HFFc6 (cell line): Measurements from ENCODE around the gene RPL19. TPM values are rescaled to one million over a fixed set of nuclear protein-coding genes. Genes with fewer than 3 reads are reported as not detected.
A peak's percentile ranks its signal among the peaks of the same experiment; 100 is the strongest.

Experiments used
- DNase-seq: peaks from one replicate; pipeline ENCODE4 v3.0.0-alpha.2; 2018
- H3K27ac Mint-ChIP-seq: 2 replicates; pipeline ENCODE4 v1.8.0; 2020; ENCODE audit warnings: mild to moderate bottlenecking, mixed read lengths
- H3K27me3 Mint-ChIP-seq: 2 replicates; pipeline ENCODE4 v1.8.0; 2021; ENCODE audit warnings: mild to moderate bottlenecking, moderate library complexity, mixed read lengths; ENCODE audit not compliant: insufficient read depth
- H3K36me3 Mint-ChIP-seq: 2 replicates; pipeline ENCODE4 v1.8.0; 2021; ENCODE audit warnings: low read depth, mixed read lengths
- H3K4me1 Mint-ChIP-seq: 2 replicates; pipeline ENCODE4 v1.8.0; 2020; ENCODE audit warnings: low read depth, mixed read lengths
- H3K4me3 Mint-ChIP-seq: 2 replicates; pipeline ENCODE4 v1.8.0; 2020; ENCODE audit warnings: mild to moderate bottlenecking, moderate library complexity, mixed read lengths
- H3K9me3 Mint-ChIP-seq: 2 replicates; pipeline ENCODE4 v1.8.0; 2020; ENCODE audit warnings: mild to moderate bottlenecking, mixed read lengths
- total RNA-seq, 6 experiments: library from RNA; stranded (reverse); fragmentation: NEBNext Ultra II Directional; extraction: Animal tissue kit (Norgen Biotek cat#: 25700); gene quantifications; 2 replicates in 1 of 6; 3 replicates in 5 of 6; pipeline ENCODE4 v1.2.3, GENCODE V29; 2021
- TF ChIP-seq, protein P1 (sequence below): fragments of 200-600 bp; sonication (generic); IDR thresholded peaks from 2 replicates; pipeline ENCODE4 v1.5.0; 2021; ENCODE audit warnings: antibody characterized with exemption, mild to moderate bottlenecking

Gene RPL19
- total RNA-seq, 6 experiments from 2014 or later, result 1,574 to 1,911 (median 1,762) TPM

DNA sequence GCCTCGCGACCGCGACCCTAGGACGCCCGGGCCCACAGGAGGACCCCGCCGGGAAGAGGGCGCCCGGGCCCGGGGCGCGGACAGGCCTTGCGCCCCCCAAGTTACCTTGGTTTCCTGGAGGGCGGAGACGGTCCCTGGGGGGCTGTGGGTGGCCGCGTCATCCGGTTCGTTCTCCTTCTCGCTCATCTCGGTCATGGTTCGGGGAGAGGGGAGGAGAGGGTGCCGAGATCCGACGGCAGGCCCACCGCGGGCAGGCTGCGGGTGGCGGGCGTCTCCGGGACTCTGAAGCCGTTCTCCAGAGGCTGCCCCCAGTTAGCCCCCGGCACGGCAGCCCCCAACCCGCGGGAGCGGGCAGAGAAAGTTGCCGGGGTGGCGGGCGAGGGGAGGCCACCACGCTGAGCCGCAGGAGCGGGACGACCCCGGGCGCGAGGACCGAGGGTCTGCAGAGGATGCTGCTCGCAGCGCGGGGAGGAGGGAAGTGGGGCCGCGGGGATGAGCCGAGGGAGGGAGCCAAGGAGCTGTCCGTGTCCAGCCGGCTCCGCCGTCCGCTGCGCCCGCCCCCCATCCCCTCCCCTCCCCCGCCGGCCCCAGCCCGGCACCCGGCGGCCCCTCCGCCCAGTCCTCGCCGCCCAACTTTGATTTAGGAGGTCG lies 25.4 kb downstream of the RPL19 start, which contains the start of gene STAC2:
TSS of gene STAC2 (minus strand) at position 638 of the 651 bp plus-strand sequence. CDS start at position 195, 443 bp downstream.
- Mint-ChIP-seq H3K27me3 (peaks cover 29% of the 10 kb centered on the region), H3K36me3 (no peaks in the 10 kb centered on the region), H3K4me1 (peaks cover 16% of the 10 kb centered on the region), H3K4me3 (peak within 1 kb of the TSS; percentile 71), H3K27ac (no peak within 1 kb of the TSS), H3K9me3 (no peaks in the 10 kb centered on the region; the same call in 1 of the 2 replicates)
- TF ChIP-seq, protein P1, sequence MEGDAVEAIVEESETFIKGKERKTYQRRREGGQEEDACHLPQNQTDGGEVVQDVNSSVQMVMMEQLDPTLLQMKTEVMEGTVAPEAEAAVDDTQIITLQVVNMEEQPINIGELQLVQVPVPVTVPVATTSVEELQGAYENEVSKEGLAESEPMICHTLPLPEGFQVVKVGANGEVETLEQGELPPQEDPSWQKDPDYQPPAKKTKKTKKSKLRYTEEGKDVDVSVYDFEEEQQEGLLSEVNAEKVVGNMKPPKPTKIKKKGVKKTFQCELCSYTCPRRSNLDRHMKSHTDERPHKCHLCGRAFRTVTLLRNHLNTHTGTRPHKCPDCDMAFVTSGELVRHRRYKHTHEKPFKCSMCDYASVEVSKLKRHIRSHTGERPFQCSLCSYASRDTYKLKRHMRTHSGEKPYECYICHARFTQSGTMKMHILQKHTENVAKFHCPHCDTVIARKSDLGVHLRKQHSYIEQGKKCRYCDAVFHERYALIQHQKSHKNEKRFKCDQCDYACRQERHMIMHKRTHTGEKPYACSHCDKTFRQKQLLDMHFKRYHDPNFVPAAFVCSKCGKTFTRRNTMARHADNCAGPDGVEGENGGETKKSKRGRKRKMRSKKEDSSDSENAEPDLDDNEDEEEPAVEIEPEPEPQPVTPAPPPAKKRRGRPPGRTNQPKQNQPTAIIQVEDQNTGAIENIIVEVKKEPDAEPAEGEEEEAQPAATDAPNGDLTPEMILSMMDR, result no peak
- DNase-seq, result no peak

DNA sequence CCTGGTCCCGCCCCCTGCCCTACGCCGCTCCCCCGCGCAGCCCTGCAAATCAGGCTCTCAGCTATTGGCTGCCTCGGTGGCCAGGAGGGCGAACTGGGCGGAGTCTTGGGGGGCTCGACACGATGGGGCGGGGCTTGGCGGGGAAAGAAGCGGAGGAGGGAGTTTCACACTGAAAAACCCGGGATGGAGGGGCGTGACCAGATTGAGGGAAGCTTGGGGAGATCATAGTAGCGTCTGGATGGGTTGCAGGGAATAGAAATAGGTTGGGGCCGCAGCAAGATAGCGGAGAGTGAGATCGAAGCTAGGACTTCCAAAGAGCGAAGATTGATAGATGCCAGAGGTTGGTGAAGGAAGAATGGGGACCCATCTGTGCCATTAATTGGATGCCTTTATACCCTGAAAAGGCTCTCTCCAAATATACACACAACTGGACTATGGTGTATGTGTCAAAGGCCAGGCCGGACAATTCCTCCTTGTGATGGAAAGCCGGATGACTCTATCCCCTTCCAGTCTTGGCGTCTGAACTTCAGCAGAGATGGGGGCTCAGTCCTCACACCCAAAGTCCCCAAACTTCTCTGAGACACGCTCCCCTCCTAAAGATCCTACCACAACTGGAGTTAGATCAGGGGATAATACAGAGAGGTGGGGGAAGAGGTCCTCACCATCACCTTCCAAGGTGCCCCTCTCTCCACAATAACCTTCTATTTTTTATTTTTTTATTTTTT lies 26.0 kb downstream of the RPL19 start:
- H3K4me3 Mint-ChIP-seq, result peak overlapping the region; percentile 71
- DNase-seq, result no peak
- H3K27me3 Mint-ChIP-seq, result peaks cover 29% of the 10 kb centered on the region
- no peaks in the 10 kb centered on the region for H3K36me3 Mint-ChIP-seq
- no peaks in the 10 kb centered on the region; the same call in 1 of the 2 replicates for H3K9me3 Mint-ChIP-seq
- H3K27ac Mint-ChIP-seq, result no peak overlapping the region
- H3K4me1 Mint-ChIP-seq, result peaks cover 17% of the 10 kb centered on the region
- TF ChIP-seq, protein P1, result no peak

DNA sequence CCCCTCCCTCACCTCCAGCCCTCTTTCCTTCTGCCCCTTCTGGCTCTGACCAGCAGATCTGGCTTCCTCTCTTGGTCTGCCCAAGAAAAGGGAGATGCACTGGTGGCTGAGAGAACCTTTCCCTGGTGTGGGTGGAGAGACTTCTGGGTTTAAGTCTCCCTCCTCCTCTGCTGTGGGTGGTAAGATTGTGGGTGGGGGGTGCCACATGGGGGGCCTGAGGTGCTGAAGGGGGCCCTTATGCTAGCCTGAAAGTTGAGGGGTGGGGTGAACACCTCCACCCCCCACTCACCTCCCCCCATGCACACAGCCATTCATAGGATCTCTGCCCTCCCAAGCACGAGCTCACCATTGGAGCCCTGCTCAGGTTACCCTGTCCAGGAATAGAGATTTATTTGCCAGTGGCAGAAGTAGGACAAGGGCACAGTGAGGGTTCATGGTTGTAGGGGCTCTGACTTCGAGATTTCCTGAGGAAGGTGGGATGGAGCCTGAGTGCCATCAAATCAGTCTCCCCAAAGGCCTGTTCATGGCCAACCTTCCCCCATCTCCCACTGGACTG lies 27.4 kb downstream of the RPL19 start:
- Mint-ChIP-seq H3K27ac (no peak overlapping the region), H3K4me3 (no peak overlapping the region), H3K27me3 (peaks cover 25% of the 10 kb centered on the region), H3K36me3 (no peaks in the 10 kb centered on the region), H3K9me3 (no peaks in the 10 kb centered on the region; the same call in 1 of the 2 replicates), H3K4me1 (peaks cover 30% of the 10 kb centered on the region)
- DNase-seq, result no peak
- TF ChIP-seq, protein P1, result no peak

DNA sequence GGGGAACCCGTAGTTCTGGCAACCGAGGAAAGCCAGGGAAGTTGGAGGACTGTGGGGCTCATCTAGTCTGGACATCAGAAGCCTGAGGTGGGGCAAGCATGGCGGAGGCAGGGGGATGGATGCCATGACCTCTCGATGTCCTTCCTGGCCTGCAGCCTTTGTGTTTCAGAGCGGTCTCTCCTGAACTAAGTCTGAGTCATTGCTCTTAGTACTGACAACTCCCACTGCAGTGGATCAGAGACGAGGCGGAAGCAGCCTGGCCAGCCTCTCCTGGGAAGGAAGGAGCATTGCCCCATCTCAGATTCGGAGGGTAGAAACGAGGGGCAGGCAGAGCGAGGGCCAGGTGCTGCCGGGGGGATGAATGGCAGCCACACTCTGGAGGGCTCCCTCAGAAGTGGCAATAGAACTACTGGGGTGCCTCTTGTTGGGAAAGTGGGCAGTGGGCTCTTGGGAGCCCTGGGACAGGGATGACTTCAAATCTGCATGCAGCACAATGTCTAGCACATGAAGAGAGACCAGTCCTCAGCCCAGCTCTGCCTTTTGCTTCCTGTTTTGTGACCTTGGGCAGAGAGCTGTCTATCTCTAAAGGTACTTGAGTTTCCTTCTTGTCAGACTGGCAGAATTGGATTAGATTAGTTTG lies 29.3 kb downstream of the RPL19 start:
- peak; percentile 46 for DNase-seq
- H3K4me1 Mint-ChIP-seq, result peaks cover 30% of the 10 kb centered on the region
- H3K27me3 Mint-ChIP-seq, result peaks cover 8% of the 10 kb centered on the region
- no peaks in the 10 kb centered on the region for H3K36me3 Mint-ChIP-seq
- no peaks in the 10 kb centered on the region; the same call in 1 of the 2 replicates for H3K9me3 Mint-ChIP-seq
- peak overlapping the region; percentile 75 for H3K27ac Mint-ChIP-seq
- TF ChIP-seq, protein P1, result no peak
- no peak overlapping the region for H3K4me3 Mint-ChIP-seq

DNA sequence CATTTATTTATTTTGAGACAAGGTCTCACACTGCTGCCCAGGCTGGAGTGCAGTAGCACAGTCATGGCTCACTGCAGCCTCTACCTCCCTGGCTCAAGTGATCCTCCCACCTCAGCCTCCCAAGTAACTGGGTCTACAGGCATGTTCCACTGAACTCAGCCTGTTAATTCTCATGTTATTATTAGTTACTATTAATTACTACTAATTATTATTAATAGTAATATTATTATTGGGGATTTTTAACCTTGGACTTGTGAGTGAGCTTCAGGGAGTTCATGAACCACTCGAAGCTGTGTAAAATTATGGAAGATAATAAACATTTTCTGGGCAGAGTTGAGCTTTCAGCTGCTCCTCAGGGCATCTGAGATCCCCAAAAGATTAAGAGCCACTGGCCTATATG lies 30.3 kb downstream of the RPL19 start:
- H3K4me3 Mint-ChIP-seq, result no peak overlapping the region
- H3K36me3 Mint-ChIP-seq, result no peaks in the 10 kb centered on the region
- H3K27me3 Mint-ChIP-seq, result peaks cover 5% of the 10 kb centered on the region
- no peak for DNase-seq
- H3K4me1 Mint-ChIP-seq, result peaks cover 30% of the 10 kb centered on the region
- H3K9me3 Mint-ChIP-seq, result no peaks in the 10 kb centered on the region; the same call in 1 of the 2 replicates
- TF ChIP-seq, protein P1, result no peak
- H3K27ac Mint-ChIP-seq, result no peak overlapping the region
